K562 (cell line): ENCODE data around the gene FGFR4. TPM values are rescaled to one million over a fixed set of nuclear protein-coding genes. Genes with fewer than 3 reads are reported as not detected.
A peak's percentile ranks its signal among the peaks of the same experiment; 100 is the strongest.

Source experiments
- ADNP ChIP-seq: fragments of 200-800 bp; sonication (Bioruptor generic); IDR thresholded peaks from 2 replicates; pipeline ENCODE4 v1.6.1; 2016; ENCODE audit warnings: missing genetic modification characterization, missing compliant biosample characterization
- CBFA2T3 ChIP-seq: fragments of 450-650 bp; IDR thresholded peaks from 2 replicates; pipeline ENCODE4 v1.6.1; 2017
- CHCHD3 ChIP-seq: fragments of 250-450 bp; sonication (Bioruptor Pico); IDR thresholded peaks from 2 replicates; pipeline ENCODE4 v2.1.2; 2022; ENCODE audit warnings: mild to moderate bottlenecking
- DEAF1 ChIP-seq: fragments of 450-650 bp; formaldehyde crosslinking; IDR thresholded peaks from 2 replicates; pipeline ENCODE4 v1.4.0; 2020; ENCODE audit warnings: mild to moderate bottlenecking, moderate library complexity
- GABPB1 ChIP-seq: sonication (generic); formaldehyde crosslinking; IDR thresholded peaks from 2 replicates; pipeline ENCODE4 v1.8.0; 2022; ENCODE audit warnings: mild to moderate bottlenecking, missing genetic modification reagents
- ILF3 ChIP-seq: fragments of 450-650 bp; IDR thresholded peaks from 2 replicates; pipeline ENCODE4 v1.6.1; 2018; ENCODE audit warnings: antibody characterized with exemption, mild to moderate bottlenecking, moderate library complexity, borderline replicate concordance
- RB1 ChIP-seq: fragments of 450-650 bp; IDR thresholded peaks from 2 replicates; pipeline ENCODE4 v1.6.1; 2017; ENCODE audit warnings: low read depth, mild to moderate bottlenecking
- RBBP5 ChIP-seq: fragments of 200-600 bp; sonication (generic); IDR thresholded peaks from 2 replicates; pipeline ENCODE4 v1.6.1; 2012; ENCODE audit warnings: borderline replicate concordance, mild to moderate bottlenecking, low read length, control low read depth, inconsistent platforms; ENCODE audit not compliant: insufficient read depth, poor library complexity, severe bottlenecking
- RNF2 ChIP-seq: sonication (generic); IDR thresholded peaks from 2 replicates; pipeline ENCODE4 v1.6.1; 2016
- TEAD2 ChIP-seq: fragments of 450-650 bp; IDR thresholded peaks from 2 replicates; pipeline ENCODE4 v1.6.1; 2016; ENCODE audit warnings: missing genetic modification characterization, control low read depth, missing compliant biosample characterization
- USF2 ChIP-seq: sonication (generic); formaldehyde crosslinking; IDR thresholded peaks from 2 replicates; pipeline ENCODE4 v1.5.0; 2020; ENCODE audit warnings: missing genetic modification reagents
- ZBTB17 ChIP-seq: fragments of 450-650 bp; formaldehyde crosslinking; IDR thresholded peaks from 2 replicates; pipeline ENCODE4 v1.4.0; 2020; ENCODE audit warnings: mild to moderate bottlenecking
- ZNF57 ChIP-seq: fragments of 450-650 bp; formaldehyde crosslinking; IDR thresholded peaks from 2 replicates; pipeline ENCODE4 v1.4.0; 2020; ENCODE audit warnings: mild to moderate bottlenecking, moderate library complexity
- ZNF584 ChIP-seq: fragments of 200-800 bp; sonication (Bioruptor generic); IDR thresholded peaks from 2 replicates; pipeline ENCODE4 v1.6.1; 2016; ENCODE audit warnings: low read depth, mild to moderate bottlenecking, missing genetic modification characterization, missing compliant biosample characterization
- ZNF639 ChIP-seq, 2 experiments: fragments of 200-800 bp in 1 of 2; sonication (Bioruptor generic) in 1 of 2; sonication (generic) in 1 of 2; formaldehyde crosslinking in 1 of 2; IDR thresholded peaks in 1 of 2; conservative IDR thresholded peaks in 1 of 2; 2 replicates each; pipeline versions ENCODE4 v1.5.0 to v1.6.1; 2016 to 2020; ENCODE audit warnings: missing compliant biosample characterization in 1 of 2, missing genetic modification characterization in 1 of 2, missing genetic modification reagents in 1 of 2
- ZNF707 ChIP-seq: fragments of 250-450 bp; sonication (Bioruptor Pico); conservative IDR thresholded peaks from 2 replicates; pipeline ENCODE4 v1.8.0; 2022; ENCODE audit warnings: inconsistent platforms, mild to moderate bottlenecking, moderate library complexity
- polyA plus RNA-seq, 8 experiments: library from polyadenylated mRNA; depleted of rRNA in 4 of 8; stranded (reverse) in 5 of 8; unstranded in 3 of 8; fragments of >200 nt; fragmentation: Nextera tagmentation in 2 of 8; fragmentation: Illumina TruSeq in 1 of 8; extraction: Ambion mirVana in 2 of 8; extraction: Trizol in 1 of 8; gene quantifications; 2 replicates each; pipeline versions ENCODE4 v1.2.1 to v1.2.3, GENCODE V29; 2011 to 2014; ENCODE audit warnings: inconsistent platforms in 1 of 8, missing spikeins in 1 of 8
- total RNA-seq, 7 experiments: library from RNA; depleted of rRNA in 6 of 7; stranded (reverse); fragments of >200 nt in 6 of 7; fragmentation: Illumina TruSeq in 2 of 7; extraction: Trizol in 2 of 7; gene quantifications; 2 replicates each; pipeline versions ENCODE4 v1.2.1 to v1.2.3, GENCODE V29; 2011 to 2021; ENCODE audit warnings: low replicate concordance in 1 of 7
- TF ChIP-seq, protein P1 (sequence below): fragments of 250-450 bp; sonication (Bioruptor Pico); IDR thresholded peaks from 2 replicates; pipeline ENCODE4 v1.5.0; 2021; ENCODE audit warnings: mild to moderate bottlenecking, borderline replicate concordance

FGFR4 gene
- total and polyA plus RNA-seq, 9 of the 15 experiments (the other 6 are each of a cell fraction or from before 2014, with no cell fraction given), result 0.76 to 35.4 (median 7.5) TPM

DNA sequence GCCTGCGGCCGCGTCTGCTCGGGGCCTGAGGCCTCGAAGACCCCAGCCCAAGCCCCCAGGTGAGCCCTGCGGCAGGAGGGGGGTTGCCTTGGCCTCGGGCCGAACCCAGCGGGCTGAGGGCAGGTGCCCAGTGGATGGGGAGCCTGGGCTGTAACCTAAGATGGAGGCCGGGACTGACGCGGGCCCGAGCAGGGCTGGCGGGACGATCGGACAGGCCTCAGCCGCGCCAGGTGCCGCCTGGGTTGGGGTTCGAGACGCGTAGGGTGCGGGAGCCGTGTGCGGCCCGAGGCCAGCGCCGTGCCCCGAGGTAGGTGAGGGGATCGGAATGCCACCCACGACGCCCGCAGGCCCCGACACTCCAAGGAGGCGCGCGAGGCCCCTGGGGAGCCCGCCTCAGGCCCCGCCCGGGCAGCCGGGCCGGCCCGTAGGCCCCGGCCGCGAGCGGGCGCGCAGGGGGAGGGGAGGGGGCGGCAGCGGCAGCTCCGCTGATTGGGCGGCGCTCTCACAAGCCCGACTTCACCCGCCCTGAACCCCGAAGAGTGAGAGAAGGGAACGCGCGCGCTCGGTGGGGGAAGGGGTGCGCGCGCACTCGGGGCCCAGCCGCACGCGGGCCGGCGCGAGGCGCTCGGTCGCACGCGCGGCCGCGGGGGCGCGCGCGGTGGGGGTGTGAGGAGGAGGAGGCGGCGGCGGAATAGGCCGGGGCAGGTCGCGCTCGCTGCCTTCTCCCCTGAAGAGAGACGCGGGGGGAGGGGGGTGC lies 46.6 kb downstream of the FGFR4 start, which contains the start of gene NSD1 (continued):
- no peak for TF ChIP-seq CHCHD3 (CRISPR knock-in tag)
- TF ChIP-seq TEAD2, result no peak
- no peak for TF ChIP-seq DEAF1 (CRISPR knock-in tag)
- peak; percentile 85 for TF ChIP-seq ZNF584 (CRISPR knock-in tag)
- no peak for TF ChIP-seq ADNP (tag)
- peak; percentile 90; the same call in 1 of the 2 replicates for TF ChIP-seq RB1
- TF ChIP-seq ZNF639 (CRISPR knock-in tag; conservative IDR thresholded peaks at IDR 0.05 in 1 of 2, IDR thresholded peaks at IDR 0.05 in 1 of 2), result no peak; a peak in 1 of 4 replicates
- no peak for TF ChIP-seq ZNF707 (CRISPR knock-in tag)
- TF ChIP-seq, protein P1, sequence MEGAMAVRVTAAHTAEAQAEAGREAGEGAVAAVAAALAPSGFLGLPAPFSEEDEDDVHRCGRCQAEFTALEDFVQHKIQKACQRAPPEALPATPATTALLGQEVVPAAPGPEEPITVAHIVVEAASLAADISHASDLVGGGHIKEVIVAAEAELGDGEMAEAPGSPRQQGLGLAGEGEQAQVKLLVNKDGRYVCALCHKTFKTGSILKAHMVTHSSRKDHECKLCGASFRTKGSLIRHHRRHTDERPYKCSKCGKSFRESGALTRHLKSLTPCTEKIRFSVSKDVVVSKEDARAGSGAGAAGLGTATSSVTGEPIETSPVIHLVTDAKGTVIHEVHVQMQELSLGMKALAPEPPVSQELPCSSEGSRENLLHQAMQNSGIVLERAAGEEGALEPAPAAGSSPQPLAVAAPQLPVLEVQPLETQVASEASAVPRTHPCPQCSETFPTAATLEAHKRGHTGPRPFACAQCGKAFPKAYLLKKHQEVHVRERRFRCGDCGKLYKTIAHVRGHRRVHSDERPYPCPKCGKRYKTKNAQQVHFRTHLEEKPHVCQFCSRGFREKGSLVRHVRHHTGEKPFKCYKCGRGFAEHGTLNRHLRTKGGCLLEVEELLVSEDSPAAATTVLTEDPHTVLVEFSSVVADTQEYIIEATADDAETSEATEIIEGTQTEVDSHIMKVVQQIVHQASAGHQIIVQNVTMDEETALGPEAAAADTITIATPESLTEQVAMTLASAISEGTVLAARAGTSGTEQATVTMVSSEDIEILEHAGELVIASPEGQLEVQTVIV (CRISPR knock-in tag), result no peak
- no peak for TF ChIP-seq RBBP5
- no peak for TF ChIP-seq ILF3
- no peak for TF ChIP-seq GABPB1 (CRISPR knock-in tag)
- no peak for TF ChIP-seq CBFA2T3
- no peak for TF ChIP-seq ZBTB17 (CRISPR knock-in tag)
- no peak for TF ChIP-seq USF2 (CRISPR knock-in tag)
- no peak for TF ChIP-seq ZNF57 (CRISPR knock-in tag)
- TF ChIP-seq RNF2, result no peak
